Right forelimb (tissue), 1 donor: Measurements from ENCODE around the gene STXBP1.
"Not testable (repeated sequence)": the region's sequence is repeated elsewhere in the genome, so short reads cannot be mapped to it uniquely, and the experiment has no call there.

ENCODE experiments used
- DNase-seq: peaks from one replicate; pipeline ENCODE4 v3.0.0-alpha.2; 2018

The STXBP1 gene

GRCh38 chr9:127578952-127579853 lies 32.9 kb upstream of the STXBP1 start:
- DNase-seq: peak; percentile 86

- no peak for DNase-seq
These were observed 31.7 kb upstream of the STXBP1 start for GRCh38 chr9:127580366-127580765.

- no peak for DNase-seq
These were observed 31.1 kb upstream of the STXBP1 start for GRCh38 chr9:127580879-127581475.

- DNase-seq: not testable (repeated sequence)
These were observed 27.6 kb upstream of the STXBP1 start for GRCh38 chr9:127584474-127584805.

- DNase-seq: no peak
These were observed 26.8 kb upstream of the STXBP1 start for GRCh38 chr9:127585161-127585819.

- DNase-seq: no peak
These were observed 26.0 kb upstream of the STXBP1 start for GRCh38 chr9:127586096-127586495.

GRCh38 chr9:127586537-127586936 lies 25.5 kb upstream of the STXBP1 start:
- DNase-seq: peak; percentile 84

GRCh38 chr9:127587966-127588365 lies 24.1 kb upstream of the STXBP1 start:
- no peak for DNase-seq

- no peak for DNase-seq
These were observed 23.2 kb upstream of the STXBP1 start for GRCh38 chr9:127588740-127589506.

- peak; percentile 80 for DNase-seq
These were observed 22.1 kb upstream of the STXBP1 start for GRCh38 chr9:127589955-127590370.

GRCh38 chr9:127595611-127596010 lies 16.5 kb upstream of the STXBP1 start:
- DNase-seq: no peak

- DNase-seq: no peak
These were observed 13.1 kb upstream of the STXBP1 start for GRCh38 chr9:127598839-127599549.

GRCh38 chr9:127599550-127599891 lies 12.6 kb upstream of the STXBP1 start:
- DNase-seq: no peak

- no peak for DNase-seq
These were observed 8.9 kb upstream of the STXBP1 start for GRCh38 chr9:127603226-127603625.

GRCh38 chr9:127606043-127606442 lies 6.0 kb upstream of the STXBP1 start:
- DNase-seq: no peak

- DNase-seq: peak; percentile 66
These were observed 3.7 kb upstream of the STXBP1 start for GRCh38 chr9:127608104-127608966.

- DNase-seq: no peak
These were observed 526 bp upstream of the STXBP1 start for GRCh38 chr9:127611603-127611898.

GRCh38 chr9:127612939-127613582 lies 984 bp downstream of the STXBP1 start:
- DNase-seq: peak; percentile 75

GRCh38 chr9:127613583-127613954 lies 1.5 kb downstream of the STXBP1 start:
- DNase-seq: no peak

GRCh38 chr9:127614961-127615360 lies 2.9 kb downstream of the STXBP1 start:
- no peak for DNase-seq

- not testable (repeated sequence) for DNase-seq
These were observed 9.4 kb downstream of the STXBP1 start for GRCh38 chr9:127621339-127621970.
